Right lobe of liver (tissue), 4 donors: Measurements from ENCODE around the gene LCA5L.

Experiments
- CTCF ChIP-seq, 4 donors: fragments of 200-600 bp in 3 of 4; fragments of 450-650 bp in 1 of 4; IDR thresholded peaks; one replicate each; pipeline versions ENCODE4 v1.5.1 to v1.8.0; 2016 to 2022; ENCODE audit warnings: antibody characterized with exemption in 4 of 4, mild to moderate bottlenecking in 2 of 4
- POLR2A ChIP-seq: fragments of 450-650 bp; IDR thresholded peaks from one replicate; pipeline ENCODE4 v1.6.1; 2017; ENCODE audit warnings: antibody characterized with exemption, mild to moderate bottlenecking
- donor health status: DM: no; HTN: no; CAD: no.
- donor health status: DM: no; HTN: no; CAD: no.
- donor health status: DM: no; HTN: yes; CAD: no.

GRCh38 chr21:39479164-39479813 lies 33.7 kb upstream of the LCA5L start:
- TF ChIP-seq CTCF (IDR thresholded peaks at IDR 0.05) (no peak), POLR2A (no peak)
